ENCODE data around the gene ATXN1. TPM values are rescaled to one million over a fixed set of nuclear protein-coding genes. Genes with fewer than 3 reads are reported as not detected.

ATXN1 gene
- total RNA-seq, 1 donor, result 48.5 TPM

DNA sequence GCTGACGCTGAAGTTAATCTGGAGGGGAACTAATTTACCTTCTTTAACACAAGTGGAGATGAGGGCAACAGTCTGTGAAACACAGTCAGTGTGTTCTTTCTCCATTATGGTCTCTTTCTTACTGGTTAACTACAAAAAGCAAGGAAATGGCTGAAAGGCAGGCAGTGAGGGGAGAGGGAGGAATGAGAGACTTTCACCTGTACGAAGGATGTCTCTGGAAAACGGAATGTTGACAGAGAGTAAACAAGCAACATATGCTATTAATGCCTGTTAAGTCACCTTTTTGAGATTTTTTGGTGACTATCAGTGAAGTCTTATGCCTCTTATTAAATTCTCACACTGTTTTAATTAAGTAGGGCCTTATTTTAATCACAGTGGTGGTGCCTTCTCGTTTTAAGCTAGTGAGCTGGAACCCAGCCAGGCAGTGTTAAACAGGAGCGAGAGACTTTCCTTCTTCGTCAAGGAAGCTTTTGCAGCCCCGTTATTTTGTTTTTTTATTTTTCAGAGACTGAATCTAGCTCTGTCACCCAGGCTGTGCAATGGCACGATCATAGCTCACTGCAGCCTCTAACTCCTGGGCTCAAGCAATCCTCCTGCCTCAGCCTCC, 165.6 kb downstream of the ATXN1 start:
- H3K27me3 ChIP-seq (ENCODE audit: insufficient read depth, low read length), result no peaks in the 10 kb centered on the region

DNA sequence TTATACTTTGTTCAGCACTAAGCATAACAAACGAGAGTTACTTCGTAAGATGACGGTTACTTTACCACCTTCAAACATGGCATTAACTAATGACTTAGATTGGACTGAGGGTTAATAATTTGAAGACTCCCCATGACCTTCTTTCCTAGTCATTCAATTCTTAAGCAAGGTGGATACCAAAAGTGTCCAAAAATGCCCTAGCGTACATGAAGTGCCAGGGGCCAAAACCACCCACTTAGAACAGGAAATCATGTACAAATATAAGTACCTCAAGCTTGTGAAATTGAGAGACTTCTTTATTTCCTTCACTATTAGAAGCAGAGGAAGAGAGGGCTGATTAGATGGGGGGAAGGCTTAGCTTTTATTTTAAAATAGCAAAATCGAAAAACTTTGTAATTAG, 166.4 kb downstream of the ATXN1 start:
- no peaks in the 10 kb centered on the region for H3K36me3 ChIP-seq (ENCODE audit: insufficient read depth, low read length)
- no peaks in the 10 kb centered on the region for H3K9me3 ChIP-seq (ENCODE audit: low read depth, low read length)
- no peak overlapping the region for H3K4me3 ChIP-seq (ENCODE audit: insufficient read depth, low read length)
- no peaks in the 10 kb centered on the region for H3K79me2 ChIP-seq (ENCODE audit: insufficient read depth, low read length)
- no peak for TF ChIP-seq CTCF (IDR thresholded peaks at IDR 0.05; ENCODE audit: extremely low read depth, low read depth, low read length)
- H3K27me3 ChIP-seq (ENCODE audit: insufficient read depth, low read length), result no peaks in the 10 kb centered on the region
- DNase-seq (ENCODE audit: insufficient read length, low spot score, missing footprints), result no peak
- no peak overlapping the region for H3K4me2 ChIP-seq (ENCODE audit: insufficient read depth, low read length)
- H3K27ac ChIP-seq (ENCODE audit: low read depth, low read length), result no peak overlapping the region
- no peaks in the 10 kb centered on the region for H3K4me1 ChIP-seq (ENCODE audit: insufficient read depth, low read length)
- no peak overlapping the region for H2AFZ ChIP-seq (ENCODE audit: low read length)
- no peaks in the 10 kb centered on the region for H4K20me1 ChIP-seq (ENCODE audit: insufficient read depth, low read length)

More for the DNA sequence above, 165.6 kb downstream of the ATXN1 start:
- Histone ChIP-seq H3K4me1 (ENCODE audit: insufficient read depth, low read length) (no peaks in the 10 kb centered on the region), H4K20me1 (ENCODE audit: insufficient read depth, low read length) (no peaks in the 10 kb centered on the region), H3K36me3 (ENCODE audit: insufficient read depth, low read length) (no peaks in the 10 kb centered on the region), H2AFZ (ENCODE audit: low read length) (no peak overlapping the region), H3K27ac (ENCODE audit: low read depth, low read length) (no peak overlapping the region), H3K79me2 (ENCODE audit: insufficient read depth, low read length) (no peaks in the 10 kb centered on the region), H3K4me2 (ENCODE audit: insufficient read depth, low read length) (no peak overlapping the region), H3K4me3 (ENCODE audit: insufficient read depth, low read length) (no peak overlapping the region), H3K9me3 (ENCODE audit: low read depth, low read length) (no peaks in the 10 kb centered on the region)
- DNase-seq (ENCODE audit: insufficient read length, low spot score, missing footprints), result no peak
- no peak for TF ChIP-seq CTCF (IDR thresholded peaks at IDR 0.05; ENCODE audit: extremely low read depth, low read depth, low read length)

DNA sequence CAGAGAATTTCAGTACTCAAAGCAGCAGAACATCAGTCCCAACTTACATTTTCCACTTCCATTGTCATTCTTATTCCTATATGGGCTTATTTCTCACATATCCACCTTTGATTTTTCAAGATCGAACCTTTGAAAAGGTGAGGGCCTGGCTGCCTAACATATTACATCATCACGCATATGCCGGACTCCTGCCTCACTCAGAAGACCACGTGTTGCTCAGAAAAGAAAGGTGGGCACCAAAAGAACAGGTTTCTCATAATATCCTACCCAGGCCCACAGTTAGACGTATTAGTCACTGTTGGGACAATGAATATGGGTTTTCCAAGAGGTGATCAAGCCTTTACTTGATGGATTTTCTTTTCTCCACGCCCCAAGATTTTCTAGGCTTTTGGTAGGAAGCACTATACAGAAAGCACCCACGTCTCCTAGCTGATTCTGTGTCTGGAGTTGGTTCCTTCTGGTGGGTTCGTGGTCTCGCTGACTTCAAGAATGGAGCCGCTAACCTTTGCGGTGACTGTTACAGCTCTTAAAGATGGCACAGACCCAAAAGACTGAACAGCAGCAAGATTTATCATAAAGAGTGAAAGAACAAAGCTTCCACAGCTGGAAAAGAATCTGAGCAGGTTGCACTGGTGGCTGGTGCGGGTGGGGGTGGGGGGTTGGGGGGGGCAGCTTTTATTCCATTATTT, 168.9 kb downstream of the ATXN1 start:
- H3K27ac ChIP-seq (ENCODE audit: low read depth, low read length), result no peak overlapping the region
- H3K79me2 ChIP-seq (ENCODE audit: insufficient read depth, low read length), result no peaks in the 10 kb centered on the region
- H4K20me1 ChIP-seq (ENCODE audit: insufficient read depth, low read length), result no peaks in the 10 kb centered on the region
- H3K4me3 ChIP-seq (ENCODE audit: insufficient read depth, low read length), result no peak overlapping the region
- no peak overlapping the region for H3K4me2 ChIP-seq (ENCODE audit: insufficient read depth, low read length)
- no peak for TF ChIP-seq CTCF (IDR thresholded peaks at IDR 0.05; ENCODE audit: extremely low read depth, low read depth, low read length)
- H3K4me1 ChIP-seq (ENCODE audit: insufficient read depth, low read length), result no peaks in the 10 kb centered on the region
- no peak overlapping the region for H2AFZ ChIP-seq (ENCODE audit: low read length)
- DNase-seq (ENCODE audit: insufficient read length, low spot score, missing footprints), result no peak
- no peaks in the 10 kb centered on the region for H3K9me3 ChIP-seq (ENCODE audit: low read depth, low read length)
- no peaks in the 10 kb centered on the region for H3K36me3 ChIP-seq (ENCODE audit: insufficient read depth, low read length)
- no peaks in the 10 kb centered on the region for H3K27me3 ChIP-seq (ENCODE audit: insufficient read depth, low read length)

DNA sequence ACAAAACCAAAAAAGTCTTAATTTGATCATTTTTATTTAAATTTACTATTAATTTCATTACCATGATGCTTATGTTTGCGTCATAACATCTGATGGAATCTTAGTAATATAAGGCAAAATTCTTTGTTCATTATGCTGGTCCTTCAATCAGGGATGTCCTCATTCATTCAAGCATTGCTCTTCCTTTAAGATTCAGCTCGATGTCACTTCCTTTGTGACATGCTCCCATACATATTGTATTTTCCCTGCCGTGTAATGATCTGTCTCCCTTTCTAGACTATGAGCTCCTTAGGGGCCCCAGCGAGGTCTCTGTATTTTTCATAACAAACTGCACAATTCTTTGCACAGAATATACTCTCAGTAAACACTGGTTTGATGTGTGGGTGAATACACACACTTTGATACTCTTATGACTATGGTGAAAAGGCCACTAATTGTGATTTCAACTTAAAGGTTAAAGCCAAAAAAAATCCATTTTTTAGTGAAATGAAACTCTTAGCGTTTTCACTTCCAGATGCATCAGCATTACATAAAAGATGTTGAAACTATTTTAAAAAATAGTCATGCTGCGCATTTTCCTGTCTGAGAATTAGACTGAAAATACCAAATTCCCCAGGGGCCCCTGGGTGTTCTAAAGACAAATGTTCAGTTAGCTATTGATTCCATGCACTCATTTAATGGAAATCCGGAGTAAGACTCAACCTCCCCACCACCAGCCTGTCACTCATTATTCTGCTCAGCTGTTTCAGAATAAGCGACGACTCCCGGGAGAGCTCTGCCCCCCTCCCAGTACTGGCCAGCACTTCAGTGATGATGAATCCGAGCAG, 169.7 kb downstream of the ATXN1 start:
- Histone ChIP-seq H3K4me1 (ENCODE audit: insufficient read depth, low read length) (no peaks in the 10 kb centered on the region), H3K4me3 (ENCODE audit: insufficient read depth, low read length) (no peak overlapping the region), H4K20me1 (ENCODE audit: insufficient read depth, low read length) (no peaks in the 10 kb centered on the region), H2AFZ (ENCODE audit: low read length) (no peak overlapping the region), H3K9me3 (ENCODE audit: low read depth, low read length) (no peaks in the 10 kb centered on the region), H3K27me3 (ENCODE audit: insufficient read depth, low read length) (no peaks in the 10 kb centered on the region), H3K36me3 (ENCODE audit: insufficient read depth, low read length) (no peaks in the 10 kb centered on the region), H3K79me2 (ENCODE audit: insufficient read depth, low read length) (no peaks in the 10 kb centered on the region), H3K27ac (ENCODE audit: low read depth, low read length) (no peak overlapping the region), H3K4me2 (ENCODE audit: insufficient read depth, low read length) (no peak overlapping the region)
- no peak for TF ChIP-seq CTCF (IDR thresholded peaks at IDR 0.05; ENCODE audit: extremely low read depth, low read depth, low read length)
- no peak for DNase-seq (ENCODE audit: insufficient read length, low spot score, missing footprints)
